Activated naive CD8-positive, alpha-beta T cell treated with anti-CD3 and anti-CD28 coated beads, Interleukin-2, amount 50 U/mL, for 24 hours (primary cell): ENCODE measurements around the gene PITX2.

Source experiments
- ATAC-seq: fragments of 150-1000 bp; cut with Tn5 transposase; one replicate; pipeline ENCODE4 v1.10.0; 2021
- DNase-seq: peaks from one replicate; pipeline ENCODE4 v3.0.0; 2021
- H3K27ac Mint-ChIP-seq: one replicate; pipeline ENCODE4 v1.8.0; 2021; ENCODE audit warnings: mild to moderate bottlenecking, mixed read lengths
- H3K27me3 Mint-ChIP-seq: one replicate; pipeline ENCODE4 v1.8.0; 2021; ENCODE audit warnings: mixed read lengths
- H3K36me3 Mint-ChIP-seq: one replicate; pipeline ENCODE4 v1.8.0; 2021; ENCODE audit warnings: low read depth, mixed read lengths
- H3K4me1 Mint-ChIP-seq: one replicate; pipeline ENCODE4 v1.8.0; 2021; ENCODE audit warnings: mixed read lengths
- H3K4me3 Mint-ChIP-seq: one replicate; pipeline ENCODE4 v1.8.0; 2021; ENCODE audit warnings: mild to moderate bottlenecking, moderate library complexity, mixed read lengths
- H3K9me3 Mint-ChIP-seq: one replicate; pipeline ENCODE4 v1.8.0; 2021; ENCODE audit warnings: mixed read lengths

PITX2 gene

GRCh38 chr4:110614173-110614963 lies 8.5 kb downstream of the PITX2 start:
- Mint-ChIP-seq H3K9me3 (peaks cover 5% of the 10 kb centered on the region), H3K27ac (no peak overlapping the region), H3K4me3 (no peak overlapping the region)

GRCh38 chr4:110613745-110614144 lies 9.1 kb downstream of the PITX2 start:
- ATAC-seq (no peak), DNase-seq (no peak)
- Mint-ChIP-seq H3K4me3 (no peak overlapping the region), H3K27ac (no peak overlapping the region), H3K4me1 (peaks cover 13% of the 10 kb centered on the region), H3K9me3 (peaks cover 5% of the 10 kb centered on the region), H3K36me3 (peaks cover 3% of the 10 kb centered on the region), H3K27me3 (peaks cover 82% of the 10 kb centered on the region)

More at GRCh38 chr4:110614173-110614963, 8.5 kb downstream of the PITX2 start:
- Mint-ChIP-seq H3K36me3 (peaks cover 3% of the 10 kb centered on the region), H3K27me3 (peaks cover 82% of the 10 kb centered on the region), H3K4me1 (peaks cover 14% of the 10 kb centered on the region)
- DNase-seq: no peak
- no peak for ATAC-seq

- Mint-ChIP-seq H3K4me1 (peaks cover 6% of the 10 kb centered on the region), H3K4me3 (no peak overlapping the region), H3K9me3 (peaks cover 4% of the 10 kb centered on the region), H3K36me3 (peaks cover 2% of the 10 kb centered on the region), H3K27me3 (peaks cover 82% of the 10 kb centered on the region), H3K27ac (no peak overlapping the region)
- ATAC-seq (no peak), DNase-seq (no peak)
Observed at GRCh38 chr4:110612631-110613269, 10.1 kb downstream of the PITX2 start.

- Mint-ChIP-seq H3K9me3 (peaks cover 4% of the 10 kb centered on the region), H3K27me3 (peaks cover 76% of the 10 kb centered on the region), H3K4me1 (peaks cover 6% of the 10 kb centered on the region), H3K4me3 (no peak overlapping the region), H3K27ac (no peak overlapping the region), H3K36me3 (peaks cover 1% of the 10 kb centered on the region)
- ATAC-seq (no peak), DNase-seq (no peak)
Observed at GRCh38 chr4:110611968-110612447, 10.9 kb downstream of the PITX2 start.

- Mint-ChIP-seq H3K27ac (no peak overlapping the region), H3K36me3 (peaks cover 1% of the 10 kb centered on the region), H3K4me1 (peaks cover 6% of the 10 kb centered on the region), H3K4me3 (no peak overlapping the region), H3K27me3 (peaks cover 68% of the 10 kb centered on the region), H3K9me3 (peaks cover 4% of the 10 kb centered on the region)
- ATAC-seq: no peak
- DNase-seq: no peak
Observed at GRCh38 chr4:110610940-110611831, 11.7 kb downstream of the PITX2 start.

GRCh38 chr4:110610620-110610939 lies 12.3 kb downstream of the PITX2 start:
- peaks cover 1% of the 10 kb centered on the region for H3K36me3 Mint-ChIP-seq
- H3K27me3 Mint-ChIP-seq: peaks cover 63% of the 10 kb centered on the region
- H3K27ac Mint-ChIP-seq: no peak overlapping the region
- no peak overlapping the region for H3K4me3 Mint-ChIP-seq
- peaks cover 4% of the 10 kb centered on the region for H3K9me3 Mint-ChIP-seq
- peaks cover 6% of the 10 kb centered on the region for H3K4me1 Mint-ChIP-seq
- DNase-seq: no peak
- ATAC-seq: no peak

- H3K4me1 Mint-ChIP-seq: peaks cover 6% of the 10 kb centered on the region
- H3K27me3 Mint-ChIP-seq: peaks cover 53% of the 10 kb centered on the region
- ATAC-seq (no peak), DNase-seq (no peak)
- no peak overlapping the region for H3K4me3 Mint-ChIP-seq
- H3K9me3 Mint-ChIP-seq: peaks cover 4% of the 10 kb centered on the region
- H3K36me3 Mint-ChIP-seq: peaks cover 1% of the 10 kb centered on the region
- no peak overlapping the region for H3K27ac Mint-ChIP-seq
Observed at GRCh38 chr4:110609044-110609750, 13.7 kb downstream of the PITX2 start.

- Mint-ChIP-seq H3K4me3 (no peak overlapping the region), H3K27me3 (peaks cover 31% of the 10 kb centered on the region), H3K27ac (no peak overlapping the region), H3K9me3 (peaks cover 4% of the 10 kb centered on the region), H3K4me1 (no peaks in the 10 kb centered on the region), H3K36me3 (peaks cover 1% of the 10 kb centered on the region)
- DNase-seq (no peak), ATAC-seq (no peak)
Observed at GRCh38 chr4:110605077-110605476, 17.8 kb downstream of the PITX2 start.

GRCh38 chr4:110602061-110602460 lies 20.8 kb downstream of the PITX2 start:
- peaks cover 22% of the 10 kb centered on the region for H3K27me3 Mint-ChIP-seq
- no peak for DNase-seq
- H3K4me1 Mint-ChIP-seq: no peaks in the 10 kb centered on the region
- H3K36me3 Mint-ChIP-seq: no peaks in the 10 kb centered on the region
- no peaks in the 10 kb centered on the region for H3K9me3 Mint-ChIP-seq
- H3K27ac Mint-ChIP-seq: no peak overlapping the region
- ATAC-seq: no peak
- H3K4me3 Mint-ChIP-seq: no peak overlapping the region

- Mint-ChIP-seq H3K27me3 (peaks cover 16% of the 10 kb centered on the region), H3K4me3 (no peak overlapping the region), H3K27ac (no peak overlapping the region), H3K9me3 (peaks cover 5% of the 10 kb centered on the region), H3K36me3 (no peaks in the 10 kb centered on the region), H3K4me1 (no peaks in the 10 kb centered on the region)
- DNase-seq (no peak), ATAC-seq (no peak)
Observed at GRCh38 chr4:110597582-110597981, 25.3 kb downstream of the PITX2 start.

- ATAC-seq: no peak
Observed at GRCh38 chr4:110596431-110596830, 26.4 kb downstream of the PITX2 start.

GRCh38 chr4:110595583-110595982 lies 27.3 kb downstream of the PITX2 start:
- DNase-seq (no peak), ATAC-seq (no peak)
- no peak overlapping the region for H3K4me3 Mint-ChIP-seq

More at GRCh38 chr4:110596431-110596830, 26.4 kb downstream of the PITX2 start:
- Mint-ChIP-seq H3K36me3 (no peaks in the 10 kb centered on the region), H3K4me3 (no peak overlapping the region), H3K27me3 (peaks cover 17% of the 10 kb centered on the region), H3K9me3 (peaks cover 5% of the 10 kb centered on the region), H3K4me1 (no peaks in the 10 kb centered on the region), H3K27ac (no peak overlapping the region)
- DNase-seq: no peak

GRCh38 chr4:110589297-110589696 lies 33.6 kb downstream of the PITX2 start:
- DNase-seq (no peak), ATAC-seq (no peak)
- H3K27ac Mint-ChIP-seq: no peak overlapping the region
- no peaks in the 10 kb centered on the region for H3K36me3 Mint-ChIP-seq
- no peaks in the 10 kb centered on the region for H3K4me1 Mint-ChIP-seq
- no peak overlapping the region for H3K4me3 Mint-ChIP-seq
- H3K9me3 Mint-ChIP-seq: no peaks in the 10 kb centered on the region
- peaks cover 12% of the 10 kb centered on the region for H3K27me3 Mint-ChIP-seq

More at GRCh38 chr4:110595583-110595982, 27.3 kb downstream of the PITX2 start:
- Mint-ChIP-seq H3K27ac (no peak overlapping the region), H3K36me3 (no peaks in the 10 kb centered on the region), H3K27me3 (peaks cover 16% of the 10 kb centered on the region), H3K9me3 (peaks cover 5% of the 10 kb centered on the region), H3K4me1 (no peaks in the 10 kb centered on the region)
